IMR-90 (cell line): Measurements from ENCODE around the gene ADGRG7. TPM values are rescaled to one million over a fixed set of nuclear protein-coding genes. Genes with fewer than 3 reads are reported as not detected.

Experiments
- ATAC-seq: fragments of 200-7000 bp; cut with Tn5 transposase; 2 replicates; pipeline ENCODE4 v1.9.1; 2020; ENCODE audit warnings: low read depth, mild to moderate bottlenecking, moderate library complexity
- BruUV-seq: library from RNA; stranded (reverse); fragments of 400-500 nt; replicated peaks from 2 replicates; lab custom pipeline; 2021; lab: Mats Ljungman, UMichigan
- CTCF ChIA-PET: fragments of 300-600 bp; formaldehyde crosslinking; extraction: SDS; loops from one replicate; lab custom pipeline; 2021; ENCODE audit warnings: antibody characterized with exemption; lab: Yijun Ruan, JAX
- POLR2A ChIA-PET: fragments of 300-600 bp; sonication (Branson Sonifier 250); formaldehyde crosslinking; loops from one replicate; lab custom pipeline; 2022; ENCODE audit warnings: antibody characterized with exemption; ENCODE audit not compliant: unreplicated experiment; lab: Charles Lee
- DNase-seq: peaks from one replicate; pipeline ENCODE4 v3.0.0; 2013
- H2AFZ ChIP-seq: replicated peaks from 2 replicates; pipeline ENCODE3; 2013; ENCODE audit warnings: low read length, mild to moderate bottlenecking; ENCODE audit not compliant: poor library complexity
- H2AK5ac ChIP-seq: 2 replicates; pipeline ENCODE4 v1.6.1; 2013; ENCODE audit warnings: low read depth, low read length, inconsistent platforms
- H2AK9ac ChIP-seq: replicated peaks from 2 replicates; pipeline ENCODE3; 2013; ENCODE audit warnings: mild to moderate bottlenecking, low read depth, low read length, moderate library complexity; ENCODE audit not compliant: poor library complexity
- H2BK120ac ChIP-seq: 2 replicates; pipeline ENCODE4 v1.6.1; 2013; ENCODE audit warnings: low read depth, low read length, inconsistent platforms
- H2BK15ac ChIP-seq: 3 replicates; pipeline ENCODE4 v1.6.1; 2013; ENCODE audit warnings: low read depth, low read length, inconsistent platforms
- H2BK20ac ChIP-seq: 2 replicates; pipeline ENCODE4 v1.6.1; 2013; ENCODE audit warnings: low read depth, mild to moderate bottlenecking, inconsistent platforms, low read length, moderate library complexity
- H2BK5ac ChIP-seq: 2 replicates; pipeline ENCODE4 v1.6.1; 2013; ENCODE audit warnings: mild to moderate bottlenecking, low read depth, low read length, inconsistent platforms; ENCODE audit not compliant: poor library complexity, severe bottlenecking
- H3K14ac ChIP-seq: replicated peaks from 2 replicates; pipeline ENCODE4 v1.6.1; 2013; ENCODE audit warnings: low read depth, low read length, inconsistent platforms
- H3K18ac ChIP-seq: 2 replicates; pipeline ENCODE4 v1.6.1; 2013; ENCODE audit warnings: low read depth, low read length, control low read depth
- H3K23ac ChIP-seq: 2 replicates; pipeline ENCODE4 v1.6.1; 2013; ENCODE audit warnings: low read depth, low read length, inconsistent platforms
- H3K27ac ChIP-seq: 2 replicates; pipeline ENCODE4 v1.5.1; 2013; ENCODE audit warnings: mild to moderate bottlenecking, control low read depth, low read length; ENCODE audit not compliant: insufficient read depth
- H3K27me3 ChIP-seq: 2 replicates; pipeline ENCODE4 v1.6.1; 2013; ENCODE audit warnings: low read length; ENCODE audit not compliant: control insufficient read depth, insufficient read depth
- H3K36me3 ChIP-seq: 2 replicates; pipeline ENCODE4 v1.6.1; 2013; ENCODE audit warnings: low read length, mixed read lengths; ENCODE audit not compliant: control insufficient read depth, insufficient read depth
- H3K4ac ChIP-seq: 2 replicates; pipeline ENCODE4 v1.6.1; 2013; ENCODE audit warnings: low read depth, low read length, inconsistent platforms
- H3K4me1 ChIP-seq: 2 replicates; pipeline ENCODE4 v1.6.1; 2013; ENCODE audit warnings: low read length, mixed read lengths; ENCODE audit not compliant: control insufficient read depth, insufficient read depth
- H3K4me2 ChIP-seq: 2 replicates; pipeline ENCODE4 v1.6.1; 2013; ENCODE audit warnings: low read depth, mild to moderate bottlenecking, control low read depth, low read length, moderate library complexity
- H3K4me3 ChIP-seq: 2 replicates; pipeline ENCODE4 v1.5.1; 2013; ENCODE audit warnings: low read depth, mild to moderate bottlenecking, control low read depth, low read length, moderate library complexity; ENCODE audit not compliant: insufficient read depth
- H3K56ac ChIP-seq: 2 replicates; pipeline ENCODE4 v1.6.1; 2013; ENCODE audit warnings: low read length, inconsistent platforms; ENCODE audit not compliant: insufficient read depth; ENCODE audit errors: extremely low read depth
- H3K79me1 ChIP-seq, 2 experiments: 2 replicates each; pipeline ENCODE4 v1.6.1; 2013; ENCODE audit warnings: low read length in 2 of 2, inconsistent platforms in 1 of 2, low read depth in 1 of 2
- H3K9ac ChIP-seq: 2 replicates; pipeline ENCODE4 v1.6.1; 2013; ENCODE audit warnings: low read depth, low read length, control low read depth
- H3K9me1 ChIP-seq: 2 replicates; pipeline ENCODE4 v1.6.1; 2013; ENCODE audit warnings: low read length, inconsistent platforms; ENCODE audit not compliant: insufficient read depth
- H3K9me3 ChIP-seq: 2 replicates; pipeline ENCODE4 v1.6.1; 2013; ENCODE audit warnings: low read length; ENCODE audit not compliant: control insufficient read depth, insufficient read depth
- H4K20me1 ChIP-seq: 2 replicates; pipeline ENCODE4 v1.6.1; 2013; ENCODE audit warnings: low read length, inconsistent platforms; ENCODE audit not compliant: insufficient read depth
- H4K5ac ChIP-seq: 2 replicates; pipeline ENCODE4 v1.6.1; 2013; ENCODE audit warnings: mild to moderate bottlenecking, low read depth, low read length, control low read depth
- H4K8ac ChIP-seq, 2 experiments: 2 replicates each; pipeline ENCODE4 v1.6.1; 2013; ENCODE audit warnings: low read depth in 2 of 2, low read length in 2 of 2, control low read depth in 1 of 2, inconsistent platforms in 1 of 2
- H4K91ac ChIP-seq: 2 replicates; pipeline ENCODE4 v1.6.1; 2013; ENCODE audit warnings: low read depth, low read length, inconsistent platforms; ENCODE audit not compliant: insufficient read depth
- BHLHE40 ChIP-seq: fragments of 150-350 bp; IDR thresholded peaks from 2 replicates; pipeline ENCODE4 v1.6.1; 2016; ENCODE audit warnings: mild to moderate bottlenecking, low read depth, low read length
- CEBPB ChIP-seq: IDR thresholded peaks from 2 replicates; pipeline ENCODE4 v1.6.1; 2012; ENCODE audit warnings: low read depth, low read length, improper control_type of control experiment
- CHD1 ChIP-seq: IDR thresholded peaks from 2 replicates; pipeline ENCODE4 v1.6.1; 2012; ENCODE audit warnings: low read depth, low read length, improper control_type of control experiment
- FOS ChIP-seq: fragments of 150-350 bp; IDR thresholded peaks from 2 replicates; pipeline ENCODE4 v1.6.1; 2016; ENCODE audit warnings: low read depth, low read length
- MAFK ChIP-seq: IDR thresholded peaks from 2 replicates; pipeline ENCODE4 v1.6.1; 2012; ENCODE audit warnings: low read depth, low read length, improper control_type of control experiment
- MAZ ChIP-seq: IDR thresholded peaks from 2 replicates; pipeline ENCODE4 v1.6.1; 2012; ENCODE audit warnings: low read depth, mild to moderate bottlenecking, low read length, improper control_type of control experiment, moderate library complexity, borderline replicate concordance
- MXI1 ChIP-seq: IDR thresholded peaks from 2 replicates; pipeline ENCODE4 v1.6.1; 2012; ENCODE audit warnings: low read depth, mild to moderate bottlenecking, low read length, moderate library complexity, borderline replicate concordance
- NFE2L2 ChIP-seq: fragments of 150-350 bp; IDR thresholded peaks from 2 replicates; pipeline ENCODE4 v1.6.1; 2016; ENCODE audit warnings: low read depth, mild to moderate bottlenecking, low read length
- POLR2A ChIP-seq: IDR thresholded peaks from 2 replicates; pipeline ENCODE4 v1.6.1; 2012; ENCODE audit warnings: mild to moderate bottlenecking, low read depth, low read length
- RAD21 ChIP-seq: IDR thresholded peaks from 2 replicates; pipeline ENCODE4 v1.6.1; 2012; ENCODE audit warnings: low read length, improper control_type of control experiment
- RCOR1 ChIP-seq: IDR thresholded peaks from 2 replicates; pipeline ENCODE4 v1.6.1; 2012; ENCODE audit warnings: mild to moderate bottlenecking, low read length, improper control_type of control experiment; ENCODE audit not compliant: insufficient replicate concordance
- RFX5 ChIP-seq: IDR thresholded peaks from 2 replicates; pipeline ENCODE4 v1.8.0; 2012; ENCODE audit warnings: low read depth, mild to moderate bottlenecking, low read length, moderate library complexity
- SMC3 ChIP-seq: fragments of 150-350 bp; IDR thresholded peaks from 2 replicates; pipeline ENCODE4 v1.6.1; 2016; ENCODE audit warnings: low read depth, mild to moderate bottlenecking, antibody characterized with exemption, low read length, moderate library complexity
- WGBS, 2 experiments: methylation state at CpG; one replicate each; pipeline versions ENCODE4 v1.1.5 to v1.1.7; 2013; ENCODE audit warnings: missing lambda C conversion rate in 2 of 2; ENCODE audit not compliant: insufficient read length in 1 of 2; ENCODE audit errors: extremely low coverage in 2 of 2; 5-methylcytosine and 5-hydroxymethylcytosine counted together
- dilution Hi-C: fragments of 300-500 bp; cut with HindIII; formaldehyde crosslinking; loops from one replicate; pipeline ENCODE4 v1.14.3; 2018; ENCODE audit warnings: low sequenced_read_pairs; ENCODE audit not compliant: unreplicated experiment
- in situ Hi-C: fragments of 300-500 bp; cut with MboI; formaldehyde crosslinking; loops from 3 replicates; pipeline ENCODE4 v1.14.3; 2019; ENCODE audit warnings: low sequenced_read_pairs, inconsistent platforms, mixed read lengths
- intact Hi-C: fragments of 100-400 bp; cut with micrococcal nuclease; formaldehyde crosslinking; loops from 2 replicates; pipeline ENCODE4 v1.10.0; 2022
- polyA plus RNA-seq, 3 experiments: library from polyadenylated mRNA; depleted of rRNA; stranded (reverse); fragments of >200 nt; gene quantifications; 2 replicates each; pipeline ENCODE4 v1.2.3, GENCODE V29; 2012; ENCODE audit warnings: low replicate concordance in 1 of 3
- total RNA-seq: library from RNA; depleted of rRNA; stranded (reverse); fragments of >200 nt; gene quantifications from 2 replicates; pipeline ENCODE4 v1.2.3, GENCODE V29; 2012
- TF ChIP-seq, protein P1 (sequence below): fragments of 150-350 bp; IDR thresholded peaks from 2 replicates; pipeline ENCODE4 v1.6.1; 2017; ENCODE audit warnings: mild to moderate bottlenecking, antibody characterized with exemption, low read length, low read depth
- TF ChIP-seq, protein P2 (sequence below): conservative IDR thresholded peaks from 2 replicates; pipeline ENCODE4 v1.5.1; 2012; ENCODE audit warnings: mild to moderate bottlenecking, low read depth, low read length, improper control_type of control experiment
- TF ChIP-seq, protein P3 (sequence below): fragments of 150-350 bp; IDR thresholded peaks from 2 replicates; pipeline ENCODE4 v1.6.1; 2016; ENCODE audit warnings: low read depth, mild to moderate bottlenecking, low read length, moderate library complexity, borderline replicate concordance

ADGRG7 gene
- total and polyA plus RNA-seq, 2 of the 4 experiments (the other 2 are of a cell fraction), result not detected

DNA sequence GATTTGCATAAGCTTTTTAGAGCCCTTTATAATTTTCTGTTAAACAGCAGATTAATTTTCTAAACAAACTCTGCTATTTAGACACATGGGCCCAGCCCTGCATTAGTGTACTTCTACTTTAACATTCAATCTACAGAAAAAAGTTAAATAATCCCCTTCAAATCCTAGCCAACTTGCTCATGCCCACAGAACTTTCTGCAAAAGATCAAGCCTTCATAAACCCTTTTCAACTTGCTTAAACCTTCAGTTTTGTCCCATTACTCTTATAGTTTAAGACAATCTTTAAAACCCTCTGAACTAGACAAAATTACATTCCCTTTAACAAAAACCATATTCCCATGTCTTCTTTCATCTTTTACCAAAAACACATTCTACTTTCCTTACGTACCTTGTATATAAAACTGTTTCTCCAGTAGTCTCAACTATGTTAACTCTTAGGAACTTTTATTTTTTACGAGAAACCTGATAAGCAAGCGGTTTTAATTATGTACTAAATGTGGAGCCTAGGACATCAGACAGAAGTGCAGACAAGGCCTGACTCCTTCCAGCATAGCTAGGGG, 25.2 kb upstream of the ADGRG7 start:
- Histone ChIP-seq H2BK20ac (no peak overlapping the region), H3K23ac (no peak overlapping the region), H3K27me3 (no peaks in the 10 kb centered on the region), H2AK5ac (no peak overlapping the region), H3K27ac (no peak overlapping the region), H3K14ac (no peak overlapping the region), H2AFZ (no peak overlapping the region), H3K18ac (no peak overlapping the region), H3K4me2 (no peak overlapping the region), H2BK15ac (no peak overlapping the region), H4K5ac (no peak overlapping the region), H3K9me3 (peaks cover 1% of the 10 kb centered on the region; the same call in 1 of the 2 replicates), H4K91ac (no peak overlapping the region), H2AK9ac (no peak overlapping the region), H2BK5ac (no peak overlapping the region), H4K8ac (no peak overlapping the region), H4K20me1 (no peaks in the 10 kb centered on the region), H3K56ac (no peak overlapping the region), H2BK120ac (no peak overlapping the region), H3K9ac (no peak overlapping the region), H3K36me3 (no peaks in the 10 kb centered on the region), H3K79me1 (no peaks in the 10 kb centered on the region), H3K9me1 (peaks cover 6% of the 10 kb centered on the region), H3K4me1 (peaks cover 3% of the 10 kb centered on the region; the same call in 1 of the 2 replicates), H3K4me3 (no peak overlapping the region), H3K4ac (no peak overlapping the region)
- intact Hi-C loops, result no loop called here
- CTCF ChIA-PET, result interaction anchor here (0.5 to 0.6 kb wide), 2 partner anchors 250 to 817 kb away, joined by 3 to 4 read pairs; no protein-coding TSS in a partner anchor
- dilution Hi-C loops, result no loop called here
- WGBS, 2 experiments, result 100% methylated on average over 1 of the region's 3 CpGs; no CpG with 5 or more reads in 1 of the 2 experiments
- ATAC-seq, result no peak
- no TSS peak for BruUV-seq
- DNase-seq, result no peak
- in situ Hi-C loops, result no loop called here
- TF ChIP-seq RAD21 (no peak), NFE2L2 (no peak), RCOR1 (no peak), FOS (no peak), MAFK (no peak), RFX5 (no peak), SMC3 (no peak), BHLHE40 (no peak), CEBPB (no peak), CHD1 (no peak), MXI1 (no peak), MAZ (no peak), POLR2A (no peak)
- TF ChIP-seq, protein P1, sequence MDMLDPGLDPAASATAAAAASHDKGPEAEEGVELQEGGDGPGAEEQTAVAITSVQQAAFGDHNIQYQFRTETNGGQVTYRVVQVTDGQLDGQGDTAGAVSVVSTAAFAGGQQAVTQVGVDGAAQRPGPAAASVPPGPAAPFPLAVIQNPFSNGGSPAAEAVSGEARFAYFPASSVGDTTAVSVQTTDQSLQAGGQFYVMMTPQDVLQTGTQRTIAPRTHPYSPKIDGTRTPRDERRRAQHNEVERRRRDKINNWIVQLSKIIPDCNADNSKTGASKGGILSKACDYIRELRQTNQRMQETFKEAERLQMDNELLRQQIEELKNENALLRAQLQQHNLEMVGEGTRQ, result no peak
- TF ChIP-seq, protein P2, sequence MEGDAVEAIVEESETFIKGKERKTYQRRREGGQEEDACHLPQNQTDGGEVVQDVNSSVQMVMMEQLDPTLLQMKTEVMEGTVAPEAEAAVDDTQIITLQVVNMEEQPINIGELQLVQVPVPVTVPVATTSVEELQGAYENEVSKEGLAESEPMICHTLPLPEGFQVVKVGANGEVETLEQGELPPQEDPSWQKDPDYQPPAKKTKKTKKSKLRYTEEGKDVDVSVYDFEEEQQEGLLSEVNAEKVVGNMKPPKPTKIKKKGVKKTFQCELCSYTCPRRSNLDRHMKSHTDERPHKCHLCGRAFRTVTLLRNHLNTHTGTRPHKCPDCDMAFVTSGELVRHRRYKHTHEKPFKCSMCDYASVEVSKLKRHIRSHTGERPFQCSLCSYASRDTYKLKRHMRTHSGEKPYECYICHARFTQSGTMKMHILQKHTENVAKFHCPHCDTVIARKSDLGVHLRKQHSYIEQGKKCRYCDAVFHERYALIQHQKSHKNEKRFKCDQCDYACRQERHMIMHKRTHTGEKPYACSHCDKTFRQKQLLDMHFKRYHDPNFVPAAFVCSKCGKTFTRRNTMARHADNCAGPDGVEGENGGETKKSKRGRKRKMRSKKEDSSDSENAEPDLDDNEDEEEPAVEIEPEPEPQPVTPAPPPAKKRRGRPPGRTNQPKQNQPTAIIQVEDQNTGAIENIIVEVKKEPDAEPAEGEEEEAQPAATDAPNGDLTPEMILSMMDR, result no peak
- TF ChIP-seq, protein P3, sequence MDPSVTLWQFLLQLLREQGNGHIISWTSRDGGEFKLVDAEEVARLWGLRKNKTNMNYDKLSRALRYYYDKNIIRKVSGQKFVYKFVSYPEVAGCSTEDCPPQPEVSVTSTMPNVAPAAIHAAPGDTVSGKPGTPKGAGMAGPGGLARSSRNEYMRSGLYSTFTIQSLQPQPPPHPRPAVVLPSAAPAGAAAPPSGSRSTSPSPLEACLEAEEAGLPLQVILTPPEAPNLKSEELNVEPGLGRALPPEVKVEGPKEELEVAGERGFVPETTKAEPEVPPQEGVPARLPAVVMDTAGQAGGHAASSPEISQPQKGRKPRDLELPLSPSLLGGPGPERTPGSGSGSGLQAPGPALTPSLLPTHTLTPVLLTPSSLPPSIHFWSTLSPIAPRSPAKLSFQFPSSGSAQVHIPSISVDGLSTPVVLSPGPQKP, result no peak
- POLR2A ChIA-PET, result no interaction called here
